Measurements from ENCODE around the gene GIPR.

- TF ChIP-seq RAD21 (IDR thresholded peaks at IDR 0.05; ENCODE audit: low read depth) (no peak), REST (IDR thresholded peaks at IDR 0.05; ENCODE audit: low read depth) (no peak), TEAD4 (IDR thresholded peaks at IDR 0.05) (no peak), USF1 (IDR thresholded peaks at IDR 0.05) (no peak), NFIC (IDR thresholded peaks at IDR 0.05) (no peak), CREB1 (IDR thresholded peaks at IDR 0.05; ENCODE audit: low read depth) (no peak), TAF1 (IDR thresholded peaks at IDR 0.05; ENCODE audit: low read depth) (no peak), EP300 (IDR thresholded peaks at IDR 0.05; ENCODE audit: borderline replicate concordance) (no peak), TCF12 (IDR thresholded peaks at IDR 0.05; ENCODE audit: low read depth) (no peak), FOXM1 (IDR thresholded peaks at IDR 0.05; ENCODE audit: borderline replicate concordance, low read depth) (no peak)
These were observed 14.9 kb downstream of the GIPR start for GRCh38 chr19:45682908-45683307.

Data from Ishikawa (cell line).